Astrocyte (in vitro differentiated cells and primary cell): ENCODE measurements around the gene PLXND1.

Experiments used
- EZH2 ChIP-seq: IDR thresholded peaks from 2 replicates; pipeline ENCODE4 v1.6.1; 2012; ENCODE audit warnings: mild to moderate bottlenecking, low read length, inconsistent platforms; ENCODE audit not compliant: insufficient read depth
- TF ChIP-seq, protein P1 (sequence below): IDR thresholded peaks from 2 replicates; pipeline ENCODE4 v1.5.1; 2011; ENCODE audit warnings: low read depth, mild to moderate bottlenecking, inconsistent platforms, low read length, moderate library complexity; ENCODE audit not compliant: insufficient read depth

DNA sequence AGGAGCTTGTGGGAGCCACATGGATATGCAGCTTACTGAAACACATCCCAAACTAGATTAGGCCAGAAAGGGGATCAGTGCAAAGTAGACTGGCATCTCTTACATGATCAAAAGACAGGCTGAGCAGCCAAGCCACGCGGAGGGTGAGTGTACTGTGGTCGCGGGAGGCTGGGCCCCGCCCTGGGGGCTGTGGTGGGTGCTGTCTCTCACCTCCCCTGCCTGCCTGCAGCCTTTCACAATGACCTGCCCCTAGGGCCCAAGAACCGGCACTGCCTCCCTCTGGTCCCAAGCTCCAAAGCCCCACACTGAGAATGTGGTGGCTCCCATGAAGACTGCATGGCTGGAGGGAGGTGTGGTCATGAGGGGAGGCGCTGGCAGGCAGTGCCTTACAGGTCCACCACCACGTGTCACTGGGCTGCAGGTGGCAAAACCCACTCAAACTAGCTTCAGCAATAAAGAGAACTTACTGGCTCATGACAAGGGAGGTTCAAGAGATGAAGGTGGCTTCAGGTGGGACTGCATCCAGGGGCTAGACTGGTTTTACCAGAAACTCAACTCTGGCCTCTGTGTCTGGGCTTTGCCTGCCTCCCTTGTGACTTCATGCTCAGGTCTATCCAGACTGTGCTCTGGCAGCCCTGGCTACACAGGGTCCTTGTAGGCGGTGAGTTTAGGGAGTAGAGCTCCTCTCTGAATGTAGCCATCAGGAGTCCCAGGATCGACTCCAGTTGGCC is 27.4 kb upstream of the PLXND1 start:
- TF ChIP-seq EZH2 = no peak
- TF ChIP-seq, protein P1, sequence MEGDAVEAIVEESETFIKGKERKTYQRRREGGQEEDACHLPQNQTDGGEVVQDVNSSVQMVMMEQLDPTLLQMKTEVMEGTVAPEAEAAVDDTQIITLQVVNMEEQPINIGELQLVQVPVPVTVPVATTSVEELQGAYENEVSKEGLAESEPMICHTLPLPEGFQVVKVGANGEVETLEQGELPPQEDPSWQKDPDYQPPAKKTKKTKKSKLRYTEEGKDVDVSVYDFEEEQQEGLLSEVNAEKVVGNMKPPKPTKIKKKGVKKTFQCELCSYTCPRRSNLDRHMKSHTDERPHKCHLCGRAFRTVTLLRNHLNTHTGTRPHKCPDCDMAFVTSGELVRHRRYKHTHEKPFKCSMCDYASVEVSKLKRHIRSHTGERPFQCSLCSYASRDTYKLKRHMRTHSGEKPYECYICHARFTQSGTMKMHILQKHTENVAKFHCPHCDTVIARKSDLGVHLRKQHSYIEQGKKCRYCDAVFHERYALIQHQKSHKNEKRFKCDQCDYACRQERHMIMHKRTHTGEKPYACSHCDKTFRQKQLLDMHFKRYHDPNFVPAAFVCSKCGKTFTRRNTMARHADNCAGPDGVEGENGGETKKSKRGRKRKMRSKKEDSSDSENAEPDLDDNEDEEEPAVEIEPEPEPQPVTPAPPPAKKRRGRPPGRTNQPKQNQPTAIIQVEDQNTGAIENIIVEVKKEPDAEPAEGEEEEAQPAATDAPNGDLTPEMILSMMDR = no peak
